ENCODE measurements around the gene CCDC102A.

- TF ChIP-seq SUZ12 (IDR thresholded peaks at IDR 0.05; ENCODE audit: extremely low read depth, insufficient read depth, insufficient read length) (no peak), YY1 (IDR thresholded peaks at IDR 0.05; ENCODE audit: insufficient read depth, insufficient read length) (no peak)
Observed at GRCh38 chr16:57537194-57537505, 779 bp upstream of the CCDC102A start.

Measured in NT2/D1 (cell line).